HCT116 (cell line): ENCODE measurements around the gene NUP188. TPM values are rescaled to one million over a fixed set of nuclear protein-coding genes. Genes with fewer than 3 reads are reported as not detected.

Experiments
- ATAC-seq: fragments of 200-7000 bp; cut with Tn5 transposase; 2 replicates; pipeline ENCODE4 v1.9.1; 2020; ENCODE audit warnings: mild to moderate bottlenecking, moderate library complexity
- BruUV-seq: library from RNA; stranded (reverse); fragments of 400-500 nt; replicated peaks from 2 replicates; lab custom pipeline; 2021; lab: Mats Ljungman, UMichigan
- CTCF ChIA-PET: fragments of 300-600 bp; sonication (Branson Sonifier 250); formaldehyde crosslinking; loops from one replicate; lab custom pipeline; 2021; ENCODE audit warnings: antibody characterized with exemption; lab: Charles Lee
- POLR2A ChIA-PET: fragments of 300-600, 350-600 bp; sonication (Branson Sonifier 250); formaldehyde crosslinking; loops from one replicate; lab custom pipeline; 2021; ENCODE audit warnings: antibody characterized with exemption; lab: Charles Lee
- RAD21 ChIA-PET, 2 experiments: fragments of 300-600 bp; sonication (Branson Sonifier 250); formaldehyde crosslinking; loops; one replicate each; lab custom pipeline; 2023; ENCODE audit warnings: low total read pairs in 2 of 2; ENCODE audit not compliant: uncharacterized antibody in 2 of 2, unreplicated experiment in 2 of 2, low non-redundant PET in 1 of 2; lab: Charles Lee
- DNase-seq: peaks from one replicate; pipeline ENCODE4 v3.0.0-alpha.2; 2010; ENCODE audit warnings: low read depth, low spot score
- H2AFZ ChIP-seq: fragments of 200-600 bp; shearing (Covaris generic), sonication (generic); 2 replicates; pipeline ENCODE4 v1.6.1; 2017; ENCODE audit warnings: low read depth, mixed run types, mixed read lengths, antibody characterized with exemption, low read length; ENCODE audit not compliant: poor library complexity, severe bottlenecking
- H3K27ac ChIP-seq: 2 replicates; pipeline ENCODE4 v1.5.1; 2012; ENCODE audit warnings: low read depth, low read length
- H3K27me3 ChIP-seq: fragments of 200-600 bp; sonication (generic); 2 replicates; pipeline ENCODE4 v1.6.1; 2016; ENCODE audit warnings: mixed run types, low read length, mixed read lengths; ENCODE audit not compliant: insufficient read depth
- H3K36me3 ChIP-seq, 2 experiments: fragments of 200-500 bp in 1 of 2; fragments of 200-600 bp in 1 of 2; sonication (Bioruptor generic) in 1 of 2; sonication (generic) in 1 of 2; 2 replicates each; pipeline versions ENCODE4 v1.5.1 to v1.6.1; 2014 to 2016; ENCODE audit warnings: low read length in 2 of 2, inconsistent platforms in 1 of 2, mixed read lengths in 1 of 2, mixed run types in 1 of 2; ENCODE audit not compliant: insufficient read depth in 2 of 2, control insufficient read depth in 1 of 2
- H3K4me1 ChIP-seq, 2 experiments: fragments of 200-600 bp in 1 of 2; sonication (generic) in 1 of 2; 2 replicates each; pipeline versions ENCODE4 v1.5.1 to v1.6.1; 2012 to 2017; ENCODE audit warnings: low read length in 2 of 2, inconsistent platforms in 1 of 2, mild to moderate bottlenecking in 1 of 2, mixed read lengths in 1 of 2, mixed run types in 1 of 2, moderate library complexity in 1 of 2; ENCODE audit not compliant: insufficient read depth in 2 of 2, control insufficient read depth in 1 of 2
- H3K4me2 ChIP-seq: fragments of 200-600 bp; sonication (generic); 2 replicates; pipeline ENCODE4 v1.6.1; 2017; ENCODE audit warnings: mixed run types, low read length, mixed read lengths
- H3K4me3 ChIP-seq, 2 experiments: fragments of 200-600 bp in 1 of 2; sonication (generic) in 1 of 2; replicated peaks in 1 of 2; 2 replicates each; pipeline ENCODE4 v1.5.1; 2011 to 2016; ENCODE audit warnings: low read length in 2 of 2, control low read depth in 1 of 2, low read depth in 1 of 2, mild to moderate bottlenecking in 1 of 2, mixed read lengths in 1 of 2, mixed run types in 1 of 2
- H3K79me2 ChIP-seq: fragments of 200-600 bp; sonication (generic); 2 replicates; pipeline ENCODE4 v1.6.1; 2017; ENCODE audit warnings: mild to moderate bottlenecking, mixed run types, low read length, moderate library complexity, mixed read lengths; ENCODE audit not compliant: insufficient read depth
- H3K9ac ChIP-seq: fragments of 200-600 bp; sonication (generic); 2 replicates; pipeline ENCODE4 v1.6.1; 2016; ENCODE audit warnings: low read length, mixed read lengths
- H3K9me2 ChIP-seq: fragments of 200-600 bp; sonication (generic), shearing (Covaris generic); 2 replicates; pipeline ENCODE4 v1.6.1; 2017; ENCODE audit warnings: mixed run types, mild to moderate bottlenecking, moderate library complexity; ENCODE audit not compliant: insufficient read depth
- H3K9me3 ChIP-seq, 2 experiments: fragments of 200-500 bp in 1 of 2; fragments of 200-600 bp in 1 of 2; sonication (Bioruptor generic) in 1 of 2; sonication (generic) in 1 of 2; 2 replicates each; pipeline ENCODE4 v1.6.1; 2014 to 2017; ENCODE audit warnings: low read length in 2 of 2, mixed read lengths in 2 of 2, inconsistent platforms in 1 of 2, low read depth in 1 of 2, mild to moderate bottlenecking in 1 of 2, mixed run types in 1 of 2, moderate library complexity in 1 of 2; ENCODE audit not compliant: control insufficient read depth in 1 of 2, insufficient read depth in 1 of 2
- H4K20me1 ChIP-seq: fragments of 200-600 bp; sonication (generic), shearing (Covaris generic); 2 replicates; pipeline ENCODE4 v1.6.1; 2017; ENCODE audit warnings: mixed run types, mild to moderate bottlenecking, moderate library complexity; ENCODE audit not compliant: insufficient read depth
- CBX3 ChIP-seq: IDR thresholded peaks from 2 replicates; pipeline ENCODE4 v1.6.1; 2012; ENCODE audit warnings: low read depth
- CEBPB ChIP-seq: IDR thresholded peaks from 2 replicates; pipeline ENCODE4 v1.6.1; 2012; ENCODE audit warnings: low read depth
- CTCF ChIP-seq, 3 experiments: fragments of 200-600 bp in 1 of 3; sonication (generic) in 1 of 3; IDR thresholded peaks in 2 of 3; conservative IDR thresholded peaks in 1 of 3; 2 replicates each; pipeline ENCODE4 v1.5.1; 2012 to 2017; ENCODE audit warnings: low read depth in 2 of 3, low read length in 2 of 3, antibody characterized with exemption in 1 of 3, borderline replicate concordance in 1 of 3, control low read depth in 1 of 3, mild to moderate bottlenecking in 1 of 3, mixed read lengths in 1 of 3, mixed run types in 1 of 3, moderate library complexity in 1 of 3; ENCODE audit not compliant: insufficient read depth in 1 of 3
- EGR1 ChIP-seq: IDR thresholded peaks from 2 replicates; pipeline ENCODE4 v1.6.1; 2012; ENCODE audit warnings: low read depth
- EZH2phosphoT487 ChIP-seq: fragments of 200-600 bp; IDR thresholded peaks from 2 replicates; pipeline ENCODE4 v1.6.1; 2018; ENCODE audit warnings: antibody characterized with exemption, borderline replicate concordance
- FOSL1 ChIP-seq: IDR thresholded peaks from 2 replicates; pipeline ENCODE4 v1.6.1; 2012; ENCODE audit warnings: low read depth
- JUND ChIP-seq: IDR thresholded peaks from 2 replicates; pipeline ENCODE4 v1.6.1; 2012
- POLR2AphosphoS5 ChIP-seq: IDR thresholded peaks from 2 replicates; pipeline ENCODE4 v1.6.1; 2011; ENCODE audit warnings: mild to moderate bottlenecking, low read depth, low read length, moderate library complexity
- RAD21 ChIP-seq: IDR thresholded peaks from 2 replicates; pipeline ENCODE4 v1.6.1; 2012; ENCODE audit warnings: low read depth, mild to moderate bottlenecking
- REST ChIP-seq: IDR thresholded peaks from 2 replicates; pipeline ENCODE4 v1.6.1; 2012; ENCODE audit warnings: low read depth
- SIN3A ChIP-seq: IDR thresholded peaks from 2 replicates; pipeline ENCODE4 v1.6.1; 2012; ENCODE audit warnings: low read depth
- SP1 ChIP-seq: IDR thresholded peaks from 2 replicates; pipeline ENCODE4 v1.6.1; 2012; ENCODE audit warnings: low read depth
- TCF7L2 ChIP-seq: IDR thresholded peaks from 2 replicates; pipeline ENCODE4 v1.7.0; 2011; ENCODE audit warnings: borderline replicate concordance, inconsistent platforms; ENCODE audit not compliant: insufficient read depth, insufficient read length; ENCODE audit errors: extremely low read depth
- ZNF274 ChIP-seq: fragments of 200-500 bp; sonication (Bioruptor generic); IDR thresholded peaks from 2 replicates; pipeline ENCODE4 v1.6.1; 2014; ENCODE audit warnings: mild to moderate bottlenecking, low read depth, low read length, inconsistent platforms
- intact Hi-C: fragments of 100-400 bp; cut with micrococcal nuclease; formaldehyde crosslinking; loops from 2 replicates; pipeline ENCODE4 v1.10.0; 2022
- total RNA-seq: library from RNA; stranded (reverse); gene quantifications from one replicate; pipeline ENCODE4 v1.2.1, GENCODE V29; 2021; ENCODE audit not compliant: unreplicated experiment

NUP188 gene
- total RNA-seq, 1 experiment from 2014 or later: 115 TPM

- TF ChIP-seq CTCF (IDR thresholded peaks at IDR 0.05 in 2 of 3, conservative IDR thresholded peaks at IDR 0.05 in 1 of 3; ENCODE audit: borderline replicate concordance in 1 of 3, insufficient read depth in 1 of 3, low read depth in 2 of 3, low read length in 2 of 3) (no peak), EGR1 (no peak)
- TF ChIP-seq, all 23 proteins: peak for 0
These were observed 76.4 kb downstream of the NUP188 start (continued) for GRCh38 chr9:129023908-129024233.

- CTCF ChIA-PET: no interaction called here
- H3K27me3 ChIP-seq: no peaks in the 10 kb centered on the region
- RAD21 ChIA-PET: no interaction called here
- no peaks in the 10 kb centered on the region for H3K9me3 ChIP-seq
- H3K27ac ChIP-seq: no peak overlapping the region; the same call in 1 of the 2 replicates
- no peaks in the 10 kb centered on the region for H3K36me3 ChIP-seq
- peak overlapping the region; percentile 99 for H3K4me2 ChIP-seq
- POLR2A ChIA-PET: no interaction called here
- intact Hi-C loops: no loop called here
- no peaks in the 10 kb centered on the region; the same call in 1 of the 2 replicates for H4K20me1 ChIP-seq
- H2AFZ ChIP-seq: no peak overlapping the region
- H3K4me3 ChIP-seq: peak overlapping the region; percentile 89 to 96
- H3K9me2 ChIP-seq: no peaks in the 10 kb centered on the region
- H3K9ac ChIP-seq: peak overlapping the region; percentile 89
- BruUV-seq: TSS peak; percentile 67
- ATAC-seq (no peak), DNase-seq (no peak)
- H3K4me1 ChIP-seq: peaks cover 28 to 50% of the 10 kb centered on the region in 2 experiments; a peak in 3 of 4 replicates
- no peak for TF ChIP-seq FOSL1
- TF ChIP-seq RAD21: no peak
- TF ChIP-seq CBX3: no peak
- TF ChIP-seq CEBPB: no peak
- TF ChIP-seq REST: no peak
- no peak for TF ChIP-seq POLR2AphosphoS5
- no peak for TF ChIP-seq EZH2phosphoT487
- no peak for TF ChIP-seq JUND
- no peak for TF ChIP-seq TCF7L2
- TF ChIP-seq SIN3A: no peak
- TF ChIP-seq SP1: no peak
- no peak for TF ChIP-seq ZNF274
- TF ChIP-seq EGR1: no peak
- peaks cover 43% of the 10 kb centered on the region for H3K79me2 ChIP-seq
These were observed 79.1 kb downstream of the NUP188 start for GRCh38 chr9:129026442-129027223.
